ENCODE data around the gene EI24.

- TF ChIP-seq, protein P1, sequence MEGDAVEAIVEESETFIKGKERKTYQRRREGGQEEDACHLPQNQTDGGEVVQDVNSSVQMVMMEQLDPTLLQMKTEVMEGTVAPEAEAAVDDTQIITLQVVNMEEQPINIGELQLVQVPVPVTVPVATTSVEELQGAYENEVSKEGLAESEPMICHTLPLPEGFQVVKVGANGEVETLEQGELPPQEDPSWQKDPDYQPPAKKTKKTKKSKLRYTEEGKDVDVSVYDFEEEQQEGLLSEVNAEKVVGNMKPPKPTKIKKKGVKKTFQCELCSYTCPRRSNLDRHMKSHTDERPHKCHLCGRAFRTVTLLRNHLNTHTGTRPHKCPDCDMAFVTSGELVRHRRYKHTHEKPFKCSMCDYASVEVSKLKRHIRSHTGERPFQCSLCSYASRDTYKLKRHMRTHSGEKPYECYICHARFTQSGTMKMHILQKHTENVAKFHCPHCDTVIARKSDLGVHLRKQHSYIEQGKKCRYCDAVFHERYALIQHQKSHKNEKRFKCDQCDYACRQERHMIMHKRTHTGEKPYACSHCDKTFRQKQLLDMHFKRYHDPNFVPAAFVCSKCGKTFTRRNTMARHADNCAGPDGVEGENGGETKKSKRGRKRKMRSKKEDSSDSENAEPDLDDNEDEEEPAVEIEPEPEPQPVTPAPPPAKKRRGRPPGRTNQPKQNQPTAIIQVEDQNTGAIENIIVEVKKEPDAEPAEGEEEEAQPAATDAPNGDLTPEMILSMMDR (IDR thresholded peaks at IDR 0.05), result no peak
- TF ChIP-seq POLR2A (IDR thresholded peaks at IDR 0.05), result no peak
Measured at GRCh38 chr11:125566235-125566634, 3.0 kb upstream of the EI24 start.

All from body of pancreas (tissue), 4 donors.